Liver (tissue), 9 donors: ENCODE measurements around the gene AIF1. TPM values are rescaled to one million over a fixed set of nuclear protein-coding genes. Genes with fewer than 3 reads are reported as not detected.

ENCODE experiments used
- DNase-seq: peaks from one replicate; pipeline ENCODE4 v3.0.0-alpha.2; 2017; ENCODE audit warnings: low spot score
- H3K27ac ChIP-seq, 2 donors: one replicate each; pipeline ENCODE4 v1.7.0; 2013; ENCODE audit warnings: inconsistent platforms in 2 of 2, low read length in 2 of 2, control low read depth in 1 of 2, low read depth in 1 of 2, mild to moderate bottlenecking in 1 of 2
- H3K27me3 ChIP-seq, 4 donors: one replicate each; pipeline versions ENCODE4 v1.6.1 to v1.7.0; 2013; ENCODE audit warnings: low read length in 3 of 4, inconsistent platforms in 1 of 4, mild to moderate bottlenecking in 1 of 4, moderate library complexity in 1 of 4; ENCODE audit not compliant: control insufficient read depth in 4 of 4, insufficient read depth in 4 of 4
- H3K36me3 ChIP-seq, 4 donors: one replicate each; pipeline versions ENCODE4 v1.6.1 to v1.7.0; 2013; ENCODE audit warnings: low read length in 3 of 4, mild to moderate bottlenecking in 3 of 4, low read depth in 1 of 4, moderate library complexity in 1 of 4; ENCODE audit not compliant: control insufficient read depth in 4 of 4, insufficient read depth in 3 of 4
- H3K4me1 ChIP-seq, 4 donors: one replicate each; pipeline versions ENCODE4 v1.6.1 to v1.7.0; 2013; ENCODE audit warnings: low read length in 3 of 4, mild to moderate bottlenecking in 3 of 4, moderate library complexity in 1 of 4; ENCODE audit not compliant: control insufficient read depth in 4 of 4, insufficient read depth in 4 of 4
- H3K4me3 ChIP-seq, 3 donors: one replicate each; pipeline versions ENCODE4 v1.6.1 to v1.7.0; 2013; ENCODE audit warnings: low read length in 3 of 3, control low read depth in 1 of 3, low read depth in 1 of 3, mild to moderate bottlenecking in 1 of 3
- H3K9ac ChIP-seq, 2 donors: one replicate each; pipeline ENCODE4 v1.7.0; 2013; ENCODE audit warnings: low read length in 2 of 2, mild to moderate bottlenecking in 2 of 2, moderate library complexity in 2 of 2, control low read depth in 1 of 2, low read depth in 1 of 2
- H3K9me3 ChIP-seq, 4 donors: one replicate each; pipeline versions ENCODE4 v1.6.1 to v1.7.0; 2013; ENCODE audit warnings: low read length in 3 of 4; ENCODE audit not compliant: control insufficient read depth in 4 of 4
- FOXA2 ChIP-seq: IDR thresholded peaks from 2 replicates; pipeline ENCODE4 v1.6.1; 2016; ENCODE audit warnings: antibody characterized with exemption
- GABPA ChIP-seq, 2 donors: IDR thresholded peaks in 1 of 2; conservative IDR thresholded peaks in 1 of 2; 2 replicates each; pipeline ENCODE4 v1.6.1; 2016; ENCODE audit warnings: antibody characterized with exemption in 2 of 2, mild to moderate bottlenecking in 1 of 2, moderate library complexity in 1 of 2
- HNF4A ChIP-seq, 2 donors: conservative IDR thresholded peaks; 2 replicates each; pipeline ENCODE4 v1.6.1; 2016; ENCODE audit warnings: antibody characterized with exemption in 2 of 2, mild to moderate bottlenecking in 2 of 2
- HNF4G ChIP-seq: IDR thresholded peaks from 2 replicates; pipeline ENCODE4 v1.6.1; 2016; ENCODE audit warnings: antibody characterized with exemption
- JUND ChIP-seq, 2 donors: IDR thresholded peaks; 2 replicates each; pipeline ENCODE4 v1.6.1; 2016; ENCODE audit warnings: antibody characterized with exemption in 2 of 2
- NR2F2 ChIP-seq: IDR thresholded peaks from 2 replicates; pipeline ENCODE4 v1.6.1; 2016; ENCODE audit warnings: antibody characterized with exemption
- RXRA ChIP-seq, 2 donors: IDR thresholded peaks; 2 replicates each; pipeline ENCODE4 v1.6.1; 2017 to 2018; ENCODE audit warnings: antibody characterized with exemption in 2 of 2, mild to moderate bottlenecking in 1 of 2
- SP1 ChIP-seq: IDR thresholded peaks from 2 replicates; pipeline ENCODE4 v1.6.1; 2018; ENCODE audit warnings: antibody characterized with exemption, mild to moderate bottlenecking
- WGBS: extraction: QIAGEN DNeasy Blood & Tissue Kit; methylation state at CpG from one replicate; pipeline ENCODE4 v1.1.7; 2013; 5-methylcytosine and 5-hydroxymethylcytosine counted together
- polyA plus RNA-seq, 2 donors: library from polyadenylated mRNA; stranded (reverse) in 1 of 2; unstranded in 1 of 2; fragments of 200-250 nt in 1 of 2; fragments of >200 nt in 1 of 2; fragmentation: Nextera tagmentation in 1 of 2; extraction: Ambion mirVana in 1 of 2; gene quantifications; one replicate each; pipeline versions ENCODE4 v1.2.1 to v1.2.3, GENCODE V29; 2013 to 2015
- total RNA-seq, 2 donors: library from RNA; depleted of rRNA; stranded (reverse); fragments of >200 nt; gene quantifications; one replicate each; pipeline ENCODE4 v1.2.3, GENCODE V29; 2014
- TF ChIP-seq, protein P1 (sequence below): IDR thresholded peaks from 2 replicates; pipeline ENCODE4 v1.6.1; 2016; ENCODE audit warnings: antibody characterized with exemption, mild to moderate bottlenecking
- TF ChIP-seq, protein P2 (sequence below): fragments of 150-350 bp; IDR thresholded peaks from 2 replicates; pipeline ENCODE4 v1.5.1; 2017; ENCODE audit warnings: improper control_type of control experiment, low read depth, low read length; ENCODE audit not compliant: missing input control
- donor health status: healthy.
- donor health status: healthy.
- donor health status: healthy.
- donor health status: healthy.
- donor health status: healthy.

The AIF1 gene
- total and polyA plus RNA-seq, 4 donors = 12.2 to 46.8 (median 26.7) TPM

DNA sequence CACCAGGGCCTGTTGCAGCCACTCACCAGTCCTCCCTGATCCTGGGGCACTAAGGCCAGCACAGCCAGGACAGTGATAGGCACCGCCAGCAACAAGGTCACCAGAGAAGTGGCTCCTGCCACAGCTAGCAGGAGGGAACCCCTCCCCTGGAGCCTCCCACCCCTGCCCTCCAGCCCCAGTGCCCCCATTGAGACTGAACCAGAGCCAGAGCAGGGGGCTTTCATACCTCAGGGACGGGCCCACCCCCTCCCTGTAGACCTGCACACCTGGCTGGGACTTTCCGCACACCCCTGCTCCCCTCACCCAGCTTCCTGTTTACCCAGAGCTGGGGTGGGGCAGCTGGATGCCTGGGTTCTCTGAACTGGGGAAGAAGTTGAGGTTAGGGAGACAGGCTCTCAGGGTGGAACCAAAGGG lies 32.8 kb upstream of the AIF1 start, which contains the start of gene LTB:
Gene LTB (minus strand): TSS at position 195 of the 414 bp plus-strand sequence. CDS start 7 bp downstream, at position 188.
- Histone ChIP-seq H3K27me3 (no peaks in the 10 kb centered on the region), H3K4me1 (peaks cover 0 to 16% (median 6%) of the 10 kb centered on the region in 4 donors), H3K9ac (peak within 1 kb of the TSS; percentile 64 to 83), H3K36me3 (no peaks in the 10 kb centered on the region), H3K27ac (peak within 1 kb of the TSS; percentile 63 to 73), H3K9me3 (no peaks in the 10 kb centered on the region), H3K4me3 (peak within 1 kb of the TSS; percentile 74 to 80 (median 78))
- 59% methylated on average over 3 of the region's 3 CpGs for WGBS
- TF ChIP-seq SP1 (no peak), JUND (IDR thresholded peaks at IDR 0.05) (no peak), HNF4A (conservative IDR thresholded peaks at IDR 0.05) (no peak), GABPA (IDR thresholded peaks at IDR 0.05 in 1 of 2, conservative IDR thresholded peaks at IDR 0.05 in 1 of 2) (no peak), NR2F2 (no peak), HNF4G (no peak), FOXA2 (no peak)
- TF ChIP-seq, protein P1, sequence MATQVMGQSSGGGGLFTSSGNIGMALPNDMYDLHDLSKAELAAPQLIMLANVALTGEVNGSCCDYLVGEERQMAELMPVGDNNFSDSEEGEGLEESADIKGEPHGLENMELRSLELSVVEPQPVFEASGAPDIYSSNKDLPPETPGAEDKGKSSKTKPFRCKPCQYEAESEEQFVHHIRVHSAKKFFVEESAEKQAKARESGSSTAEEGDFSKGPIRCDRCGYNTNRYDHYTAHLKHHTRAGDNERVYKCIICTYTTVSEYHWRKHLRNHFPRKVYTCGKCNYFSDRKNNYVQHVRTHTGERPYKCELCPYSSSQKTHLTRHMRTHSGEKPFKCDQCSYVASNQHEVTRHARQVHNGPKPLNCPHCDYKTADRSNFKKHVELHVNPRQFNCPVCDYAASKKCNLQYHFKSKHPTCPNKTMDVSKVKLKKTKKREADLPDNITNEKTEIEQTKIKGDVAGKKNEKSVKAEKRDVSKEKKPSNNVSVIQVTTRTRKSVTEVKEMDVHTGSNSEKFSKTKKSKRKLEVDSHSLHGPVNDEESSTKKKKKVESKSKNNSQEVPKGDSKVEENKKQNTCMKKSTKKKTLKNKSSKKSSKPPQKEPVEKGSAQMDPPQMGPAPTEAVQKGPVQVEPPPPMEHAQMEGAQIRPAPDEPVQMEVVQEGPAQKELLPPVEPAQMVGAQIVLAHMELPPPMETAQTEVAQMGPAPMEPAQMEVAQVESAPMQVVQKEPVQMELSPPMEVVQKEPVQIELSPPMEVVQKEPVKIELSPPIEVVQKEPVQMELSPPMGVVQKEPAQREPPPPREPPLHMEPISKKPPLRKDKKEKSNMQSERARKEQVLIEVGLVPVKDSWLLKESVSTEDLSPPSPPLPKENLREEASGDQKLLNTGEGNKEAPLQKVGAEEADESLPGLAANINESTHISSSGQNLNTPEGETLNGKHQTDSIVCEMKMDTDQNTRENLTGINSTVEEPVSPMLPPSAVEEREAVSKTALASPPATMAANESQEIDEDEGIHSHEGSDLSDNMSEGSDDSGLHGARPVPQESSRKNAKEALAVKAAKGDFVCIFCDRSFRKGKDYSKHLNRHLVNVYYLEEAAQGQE = no peak
- TF ChIP-seq, protein P2, sequence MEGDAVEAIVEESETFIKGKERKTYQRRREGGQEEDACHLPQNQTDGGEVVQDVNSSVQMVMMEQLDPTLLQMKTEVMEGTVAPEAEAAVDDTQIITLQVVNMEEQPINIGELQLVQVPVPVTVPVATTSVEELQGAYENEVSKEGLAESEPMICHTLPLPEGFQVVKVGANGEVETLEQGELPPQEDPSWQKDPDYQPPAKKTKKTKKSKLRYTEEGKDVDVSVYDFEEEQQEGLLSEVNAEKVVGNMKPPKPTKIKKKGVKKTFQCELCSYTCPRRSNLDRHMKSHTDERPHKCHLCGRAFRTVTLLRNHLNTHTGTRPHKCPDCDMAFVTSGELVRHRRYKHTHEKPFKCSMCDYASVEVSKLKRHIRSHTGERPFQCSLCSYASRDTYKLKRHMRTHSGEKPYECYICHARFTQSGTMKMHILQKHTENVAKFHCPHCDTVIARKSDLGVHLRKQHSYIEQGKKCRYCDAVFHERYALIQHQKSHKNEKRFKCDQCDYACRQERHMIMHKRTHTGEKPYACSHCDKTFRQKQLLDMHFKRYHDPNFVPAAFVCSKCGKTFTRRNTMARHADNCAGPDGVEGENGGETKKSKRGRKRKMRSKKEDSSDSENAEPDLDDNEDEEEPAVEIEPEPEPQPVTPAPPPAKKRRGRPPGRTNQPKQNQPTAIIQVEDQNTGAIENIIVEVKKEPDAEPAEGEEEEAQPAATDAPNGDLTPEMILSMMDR = no peak
- DNase-seq = no peak

DNA sequence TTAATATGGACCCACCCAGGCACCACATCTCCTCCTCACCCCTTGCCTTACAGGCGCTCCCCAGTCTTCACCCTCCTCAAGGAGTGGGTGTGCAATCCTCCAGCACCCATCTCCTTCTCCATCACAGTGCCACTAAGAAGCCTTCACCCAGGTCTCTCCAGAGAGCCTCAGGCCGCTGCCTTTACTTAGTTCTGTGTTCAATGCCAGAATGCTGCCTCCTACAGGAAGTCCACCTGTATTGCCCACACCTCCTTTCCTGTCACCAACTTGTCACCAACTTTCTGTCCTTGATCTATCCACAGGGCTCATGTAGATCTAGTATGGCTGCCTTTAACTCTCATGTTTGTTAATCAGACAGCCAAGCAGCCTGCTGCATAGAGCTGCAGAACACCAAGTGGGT lies 29.5 kb upstream of the AIF1 start:
- Histone ChIP-seq H3K36me3 (no peaks in the 10 kb centered on the region), H3K9me3 (no peaks in the 10 kb centered on the region), H3K27me3 (no peaks in the 10 kb centered on the region), H3K27ac (peak overlapping the region in 1 of 2 donors; percentile 48), H3K4me1 (peaks cover 0 to 12% (median 6%) of the 10 kb centered on the region in 4 donors), H3K4me3 (no peak overlapping the region), H3K9ac (no peak overlapping the region)
- DNase-seq = no peak
- TF ChIP-seq FOXA2 = no peak
- TF ChIP-seq, protein P2 = peak; percentile 11
- 63% methylated on average over 2 of the region's 2 CpGs for WGBS

DNA sequence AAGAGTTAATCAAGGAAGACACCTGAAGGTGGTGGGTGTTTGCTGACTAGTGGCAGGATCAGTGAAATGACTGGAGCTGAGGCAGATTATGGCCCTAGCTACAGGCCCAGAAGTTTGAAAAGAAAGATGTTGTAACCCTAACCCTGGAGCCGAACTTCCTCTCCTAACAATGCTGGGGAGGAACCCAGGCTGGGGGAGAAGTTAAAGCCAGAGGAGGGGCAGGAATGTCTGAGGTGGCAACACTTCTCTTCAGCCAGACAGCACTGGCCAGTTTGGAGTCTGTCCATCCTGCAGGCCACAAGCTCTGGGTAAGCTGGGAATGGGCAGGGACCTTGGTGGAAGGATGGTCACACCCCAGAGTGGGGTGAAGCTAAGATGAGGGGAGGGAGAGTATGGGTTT lies 29.0 kb upstream of the AIF1 start, which contains the start of gene LST1:
Gene LST1 (plus strand): TSS at position 270 of the 400 bp plus-strand sequence. CDS start 1,023 bp downstream, outside the sequence.
- DNase-seq = no peak
- no peaks in the 10 kb centered on the region for H3K27me3 ChIP-seq
- H3K36me3 ChIP-seq = no peaks in the 10 kb centered on the region
- H3K4me3 ChIP-seq = peak within 1 kb of the TSS in 1 of 3 donors; percentile 2
- peak within 1 kb of the TSS in 1 of 2 donors; percentile 23 for H3K9ac ChIP-seq
- 57% methylated on average over 1 of the region's 1 CpG for WGBS
- TF ChIP-seq RXRA (IDR thresholded peaks at IDR 0.05) = no peak
- TF ChIP-seq GABPA (IDR thresholded peaks at IDR 0.05 in 1 of 2, conservative IDR thresholded peaks at IDR 0.05 in 1 of 2) = no peak
- peaks cover 0 to 9% (median 3%) of the 10 kb centered on the region in 4 donors for H3K4me1 ChIP-seq
- H3K9me3 ChIP-seq = no peaks in the 10 kb centered on the region
- H3K27ac ChIP-seq = peak within 1 kb of the TSS; percentile 48 to 54
